Measurements from ENCODE around the gene HSPA2. TPM values are rescaled to one million over a fixed set of nuclear protein-coding genes. Genes with fewer than 3 reads are reported as not detected.

The HSPA2 gene
- total and polyA plus RNA-seq, 8 donors: 3.3 to 7.2 (median 5.4) TPM

DNA sequence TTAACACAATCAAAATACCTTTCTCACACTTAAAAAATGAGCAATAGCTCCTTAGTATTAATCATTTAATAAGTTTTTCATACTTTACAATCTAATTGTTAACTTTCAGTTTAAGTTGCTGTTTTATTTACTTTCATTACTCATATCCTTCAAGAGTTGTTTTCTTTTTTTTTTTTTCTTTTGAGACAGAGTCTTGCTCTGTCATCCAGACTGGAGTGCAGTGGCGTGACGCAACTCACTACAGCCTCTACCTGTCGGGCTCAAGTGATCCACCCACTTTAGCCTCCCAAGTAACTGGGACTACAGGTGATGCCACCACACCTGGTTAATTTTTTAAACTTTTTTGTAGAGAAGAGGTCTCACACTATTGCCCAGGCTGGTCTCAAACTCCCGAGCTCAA is 19.8 kb upstream of the HSPA2 start:
- ATAC-seq (no peak), DNase-seq (no peak), FAIRE-seq (no peak)
- intact Hi-C loops (cut with DNase I): no loop called here
- Histone ChIP-seq H3K4me1 (no peaks in the 10 kb centered on the region), H3K36me3 (peaks cover 0 to 22% (median 0%) of the 10 kb centered on the region in 3 donors), H3K27me3 (no peaks in the 10 kb centered on the region), H3K27ac (no peak overlapping the region), H3K9me3 (no peaks in the 10 kb centered on the region), H3K4me3 (no peak overlapping the region)
- TF ChIP-seq, protein P1, sequence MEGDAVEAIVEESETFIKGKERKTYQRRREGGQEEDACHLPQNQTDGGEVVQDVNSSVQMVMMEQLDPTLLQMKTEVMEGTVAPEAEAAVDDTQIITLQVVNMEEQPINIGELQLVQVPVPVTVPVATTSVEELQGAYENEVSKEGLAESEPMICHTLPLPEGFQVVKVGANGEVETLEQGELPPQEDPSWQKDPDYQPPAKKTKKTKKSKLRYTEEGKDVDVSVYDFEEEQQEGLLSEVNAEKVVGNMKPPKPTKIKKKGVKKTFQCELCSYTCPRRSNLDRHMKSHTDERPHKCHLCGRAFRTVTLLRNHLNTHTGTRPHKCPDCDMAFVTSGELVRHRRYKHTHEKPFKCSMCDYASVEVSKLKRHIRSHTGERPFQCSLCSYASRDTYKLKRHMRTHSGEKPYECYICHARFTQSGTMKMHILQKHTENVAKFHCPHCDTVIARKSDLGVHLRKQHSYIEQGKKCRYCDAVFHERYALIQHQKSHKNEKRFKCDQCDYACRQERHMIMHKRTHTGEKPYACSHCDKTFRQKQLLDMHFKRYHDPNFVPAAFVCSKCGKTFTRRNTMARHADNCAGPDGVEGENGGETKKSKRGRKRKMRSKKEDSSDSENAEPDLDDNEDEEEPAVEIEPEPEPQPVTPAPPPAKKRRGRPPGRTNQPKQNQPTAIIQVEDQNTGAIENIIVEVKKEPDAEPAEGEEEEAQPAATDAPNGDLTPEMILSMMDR (IDR thresholded peaks at IDR 0.05): no peak
- 96 to 97% methylated on average over 4 of the region's 4 CpGs for WGBS, 2 donors

DNA sequence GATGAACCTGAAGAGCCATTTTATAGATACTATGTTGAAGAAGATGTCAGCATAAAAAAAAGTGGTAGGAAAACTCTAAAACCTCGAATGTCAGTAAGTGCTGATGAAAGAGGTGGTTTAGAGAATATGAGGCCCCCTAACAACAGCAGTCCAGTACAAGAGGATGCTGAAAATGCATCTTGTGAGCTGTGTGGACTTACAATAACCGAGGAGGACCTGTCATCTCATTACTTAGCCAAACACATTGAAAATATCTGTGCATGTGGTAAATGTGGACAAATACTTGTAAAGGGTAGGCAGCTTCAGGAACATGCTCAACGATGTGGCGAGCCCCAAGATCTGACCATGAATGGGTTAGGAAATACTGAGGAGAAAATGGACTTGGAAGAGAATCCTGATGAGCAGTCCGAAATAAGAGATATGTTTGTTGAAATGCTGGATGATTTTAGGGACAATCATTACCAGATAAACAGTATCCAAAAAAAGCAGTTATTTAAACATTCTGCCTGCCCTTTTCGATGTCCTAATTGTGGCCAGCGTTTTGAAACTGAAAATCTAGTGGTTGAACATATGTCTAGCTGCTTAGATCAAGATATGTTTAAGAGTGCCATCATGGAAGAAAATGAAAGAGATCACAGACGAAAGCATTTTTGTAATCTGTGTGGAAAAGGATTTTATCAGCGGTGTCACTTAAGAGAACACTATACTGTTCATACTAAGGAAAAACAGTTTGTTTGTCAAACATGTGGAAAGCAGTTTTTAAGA is 17.8 kb upstream of the HSPA2 start:
- FAIRE-seq: no peak
- WGBS, 2 donors: 79 to 81% methylated on average over 9 of the region's 9 CpGs

DNA sequence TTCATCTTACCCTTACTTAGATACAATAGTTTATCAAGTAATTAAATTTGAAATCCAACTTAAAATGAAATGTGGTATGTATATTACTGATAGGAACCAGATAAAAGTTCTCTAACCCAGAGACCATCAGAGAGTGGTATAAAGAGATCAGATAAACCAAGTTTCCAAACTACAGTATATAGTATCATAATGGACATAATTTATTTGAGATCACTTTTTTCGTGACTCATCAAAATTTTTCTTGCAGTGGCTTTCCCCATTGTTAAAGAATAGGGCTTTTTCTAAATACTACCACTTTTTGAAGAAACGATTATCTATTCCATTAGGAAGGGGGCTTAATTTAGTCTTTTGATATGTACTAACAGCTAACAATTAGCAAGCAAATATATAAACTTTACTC is 15.2 kb upstream of the HSPA2 start:
- TF ChIP-seq, protein P1 (IDR thresholded peaks at IDR 0.05): no peak
- Histone ChIP-seq H3K27ac (no peak overlapping the region), H3K9me3 (no peaks in the 10 kb centered on the region), H3K4me3 (no peak overlapping the region), H3K27me3 (no peaks in the 10 kb centered on the region), H3K36me3 (peaks cover 0 to 22% (median 0%) of the 10 kb centered on the region in 3 donors), H3K4me1 (no peaks in the 10 kb centered on the region)
- intact Hi-C loops (cut with DNase I): no loop called here
- no peak for FAIRE-seq
- ATAC-seq: no peak
- DNase-seq: no peak
- 92 to 95% methylated on average over 2 of the region's 2 CpGs for WGBS, 2 donors

More for the DNA sequence above, 17.8 kb upstream of the HSPA2 start:
- DNase-seq: no peak
- H3K27ac ChIP-seq: no peak overlapping the region
- no peaks in the 10 kb centered on the region for H3K27me3 ChIP-seq
- TF ChIP-seq, protein P1 (IDR thresholded peaks at IDR 0.05): no peak
- peaks cover 0 to 22% (median 0%) of the 10 kb centered on the region in 3 donors for H3K36me3 ChIP-seq
- ATAC-seq: no peak
- intact Hi-C loops (cut with DNase I): no loop called here
- H3K4me1 ChIP-seq: no peaks in the 10 kb centered on the region
- H3K4me3 ChIP-seq: no peak overlapping the region
- H3K9me3 ChIP-seq: no peaks in the 10 kb centered on the region

DNA sequence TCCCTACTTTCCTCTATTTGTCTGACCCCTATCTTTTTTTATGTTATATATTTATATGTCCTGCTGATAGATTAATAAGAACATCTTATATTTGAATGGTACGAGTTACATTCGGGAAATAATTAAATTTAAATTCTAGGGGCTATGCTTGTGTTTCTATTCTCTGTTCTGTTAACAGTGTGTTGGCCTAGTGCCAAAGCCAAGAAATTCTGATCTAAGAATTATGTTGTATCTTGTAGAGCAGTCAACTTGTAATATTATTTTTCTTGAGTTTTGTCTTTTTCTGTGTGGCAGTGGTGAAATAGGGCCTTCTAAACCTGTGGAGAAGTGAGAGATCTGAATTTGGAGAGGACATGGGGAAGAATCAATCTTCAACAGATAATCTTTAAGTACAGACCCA is 9.0 kb upstream of the HSPA2 start:
- no peaks in the 10 kb centered on the region for H3K27me3 ChIP-seq
- H3K36me3 ChIP-seq: no peaks in the 10 kb centered on the region
- intact Hi-C loops (cut with DNase I): no loop called here
- H3K9me3 ChIP-seq: no peaks in the 10 kb centered on the region
- TF ChIP-seq, protein P1 (IDR thresholded peaks at IDR 0.05): no peak
- DNase-seq (no peak), FAIRE-seq (no peak), ATAC-seq (no peak)
- H3K4me1 ChIP-seq: no peaks in the 10 kb centered on the region
- H3K27ac ChIP-seq: no peak overlapping the region
- 79 to 85% methylated on average over 2 of the region's 2 CpGs for WGBS, 2 donors
- H3K4me3 ChIP-seq: no peak overlapping the region
